Measurements from ENCODE around the gene VWF.

VWF gene

GRCh38 chr12:5910790-5911548, 213.5 kb downstream of the VWF start:
- no peak overlapping the region for H3K4me3 ChIP-seq (ENCODE audit: low read length)
- no peak overlapping the region for H2AFZ ChIP-seq (ENCODE audit: low read depth, low read length)
- no peaks in the 10 kb centered on the region for H3K9me3 ChIP-seq (ENCODE audit: low read length)
- H3K27me3 ChIP-seq (ENCODE audit: insufficient read depth, low read length) = no peaks in the 10 kb centered on the region
- no peaks in the 10 kb centered on the region for H3K4me1 ChIP-seq (ENCODE audit: insufficient read depth, low read length)
- no peaks in the 10 kb centered on the region for H3K36me3 ChIP-seq (ENCODE audit: insufficient read depth, low read length)

GRCh38 chr12:5909560-5909959, 214.9 kb downstream of the VWF start:
- Histone ChIP-seq H2AFZ (ENCODE audit: low read depth, low read length) (no peak overlapping the region), H3K4me1 (ENCODE audit: insufficient read depth, low read length) (no peaks in the 10 kb centered on the region), H3K9me3 (ENCODE audit: low read length) (no peaks in the 10 kb centered on the region), H3K36me3 (ENCODE audit: insufficient read depth, low read length) (no peaks in the 10 kb centered on the region), H3K27me3 (ENCODE audit: insufficient read depth, low read length) (no peaks in the 10 kb centered on the region), H3K4me3 (ENCODE audit: low read length) (no peak overlapping the region)

- Histone ChIP-seq H3K27me3 (ENCODE audit: insufficient read depth, low read length) (no peaks in the 10 kb centered on the region), H3K36me3 (ENCODE audit: insufficient read depth, low read length) (no peaks in the 10 kb centered on the region)
Measured at GRCh38 chr12:5908251-5908650, 216.2 kb downstream of the VWF start.

GRCh38 chr12:5907807-5908206, 216.7 kb downstream of the VWF start:
- Histone ChIP-seq H3K27me3 (ENCODE audit: insufficient read depth, low read length) (no peaks in the 10 kb centered on the region), H3K4me1 (ENCODE audit: insufficient read depth, low read length) (no peaks in the 10 kb centered on the region), H3K36me3 (ENCODE audit: insufficient read depth, low read length) (no peaks in the 10 kb centered on the region), H3K4me3 (ENCODE audit: low read length) (no peak overlapping the region), H3K9me3 (ENCODE audit: low read length) (no peaks in the 10 kb centered on the region), H2AFZ (ENCODE audit: low read depth, low read length) (no peak overlapping the region)

More at GRCh38 chr12:5908251-5908650, 216.2 kb downstream of the VWF start:
- Histone ChIP-seq H3K9me3 (ENCODE audit: low read length) (no peaks in the 10 kb centered on the region), H3K4me3 (ENCODE audit: low read length) (no peak overlapping the region), H2AFZ (ENCODE audit: low read depth, low read length) (no peak overlapping the region), H3K4me1 (ENCODE audit: insufficient read depth, low read length) (no peaks in the 10 kb centered on the region)

GRCh38 chr12:5905757-5906156, 218.7 kb downstream of the VWF start:
- Histone ChIP-seq H3K27me3 (ENCODE audit: insufficient read depth, low read length) (no peaks in the 10 kb centered on the region), H3K4me1 (ENCODE audit: insufficient read depth, low read length) (peaks cover 14% of the 10 kb centered on the region), H2AFZ (ENCODE audit: low read depth, low read length) (no peak overlapping the region), H3K9me3 (ENCODE audit: low read length) (no peaks in the 10 kb centered on the region), H3K4me3 (ENCODE audit: low read length) (no peak overlapping the region), H3K36me3 (ENCODE audit: insufficient read depth, low read length) (no peaks in the 10 kb centered on the region)

- peaks cover 21% of the 10 kb centered on the region for H3K4me1 ChIP-seq (ENCODE audit: insufficient read depth, low read length)
- H3K4me3 ChIP-seq (ENCODE audit: low read length) = no peak overlapping the region
- no peaks in the 10 kb centered on the region for H3K27me3 ChIP-seq (ENCODE audit: insufficient read depth, low read length)
- no peak overlapping the region for H2AFZ ChIP-seq (ENCODE audit: low read depth, low read length)
- no peaks in the 10 kb centered on the region for H3K36me3 ChIP-seq (ENCODE audit: insufficient read depth, low read length)
- no peaks in the 10 kb centered on the region for H3K9me3 ChIP-seq (ENCODE audit: low read length)
Measured at GRCh38 chr12:5904969-5905368, 219.5 kb downstream of the VWF start.

GRCh38 chr12:5904441-5904840, 220.0 kb downstream of the VWF start:
- no peaks in the 10 kb centered on the region for H3K9me3 ChIP-seq (ENCODE audit: low read length)
- peaks cover 21% of the 10 kb centered on the region for H3K4me1 ChIP-seq (ENCODE audit: insufficient read depth, low read length)
- no peaks in the 10 kb centered on the region for H3K36me3 ChIP-seq (ENCODE audit: insufficient read depth, low read length)
- no peak overlapping the region for H3K4me3 ChIP-seq (ENCODE audit: low read length)
- H2AFZ ChIP-seq (ENCODE audit: low read depth, low read length) = no peak overlapping the region
- no peaks in the 10 kb centered on the region for H3K27me3 ChIP-seq (ENCODE audit: insufficient read depth, low read length)

GRCh38 chr12:5902736-5903135, 221.7 kb downstream of the VWF start:
- no peak overlapping the region for H3K4me3 ChIP-seq (ENCODE audit: low read length)
- no peaks in the 10 kb centered on the region for H3K27me3 ChIP-seq (ENCODE audit: insufficient read depth, low read length)
- H3K4me1 ChIP-seq (ENCODE audit: insufficient read depth, low read length) = peaks cover 21% of the 10 kb centered on the region
- H3K36me3 ChIP-seq (ENCODE audit: insufficient read depth, low read length) = no peaks in the 10 kb centered on the region
- no peak overlapping the region for H2AFZ ChIP-seq (ENCODE audit: low read depth, low read length)
- H3K9me3 ChIP-seq (ENCODE audit: low read length) = no peaks in the 10 kb centered on the region

- H3K4me3 ChIP-seq (ENCODE audit: low read length) = no peak overlapping the region
- H3K9me3 ChIP-seq (ENCODE audit: low read length) = no peaks in the 10 kb centered on the region
- H2AFZ ChIP-seq (ENCODE audit: low read depth, low read length) = no peak overlapping the region
- H3K4me1 ChIP-seq (ENCODE audit: insufficient read depth, low read length) = peaks cover 21% of the 10 kb centered on the region
- H3K27me3 ChIP-seq (ENCODE audit: insufficient read depth, low read length) = no peaks in the 10 kb centered on the region
- no peaks in the 10 kb centered on the region for H3K36me3 ChIP-seq (ENCODE audit: insufficient read depth, low read length)
Measured at GRCh38 chr12:5901416-5901815, 223.1 kb downstream of the VWF start.

GRCh38 chr12:5900533-5901205, 223.8 kb downstream of the VWF start:
- no peaks in the 10 kb centered on the region for H3K9me3 ChIP-seq (ENCODE audit: low read length)
- no peaks in the 10 kb centered on the region for H3K27me3 ChIP-seq (ENCODE audit: insufficient read depth, low read length)
- no peak overlapping the region for H2AFZ ChIP-seq (ENCODE audit: low read depth, low read length)
- H3K4me1 ChIP-seq (ENCODE audit: insufficient read depth, low read length) = peaks cover 21% of the 10 kb centered on the region
- H3K4me3 ChIP-seq (ENCODE audit: low read length) = no peak overlapping the region
- no peaks in the 10 kb centered on the region for H3K36me3 ChIP-seq (ENCODE audit: insufficient read depth, low read length)

GRCh38 chr12:5900076-5900475, 224.4 kb downstream of the VWF start:
- no peaks in the 10 kb centered on the region for H3K9me3 ChIP-seq (ENCODE audit: low read length)
- no peak overlapping the region for H2AFZ ChIP-seq (ENCODE audit: low read depth, low read length)
- peaks cover 21% of the 10 kb centered on the region for H3K4me1 ChIP-seq (ENCODE audit: insufficient read depth, low read length)
- no peaks in the 10 kb centered on the region for H3K27me3 ChIP-seq (ENCODE audit: insufficient read depth, low read length)
- H3K36me3 ChIP-seq (ENCODE audit: insufficient read depth, low read length) = no peaks in the 10 kb centered on the region
- no peak overlapping the region for H3K4me3 ChIP-seq (ENCODE audit: low read length)

GRCh38 chr12:5899675-5900074, 224.8 kb downstream of the VWF start:
- no peaks in the 10 kb centered on the region for H3K27me3 ChIP-seq (ENCODE audit: insufficient read depth, low read length)
- H3K9me3 ChIP-seq (ENCODE audit: low read length) = no peaks in the 10 kb centered on the region
- peaks cover 21% of the 10 kb centered on the region for H3K4me1 ChIP-seq (ENCODE audit: insufficient read depth, low read length)
- no peak overlapping the region for H2AFZ ChIP-seq (ENCODE audit: low read depth, low read length)
- no peak overlapping the region for H3K4me3 ChIP-seq (ENCODE audit: low read length)
- H3K36me3 ChIP-seq (ENCODE audit: insufficient read depth, low read length) = no peaks in the 10 kb centered on the region

- peaks cover 21% of the 10 kb centered on the region for H3K4me1 ChIP-seq (ENCODE audit: insufficient read depth, low read length)
- no peaks in the 10 kb centered on the region for H3K36me3 ChIP-seq (ENCODE audit: insufficient read depth, low read length)
- H2AFZ ChIP-seq (ENCODE audit: low read depth, low read length) = no peak overlapping the region
- no peaks in the 10 kb centered on the region for H3K27me3 ChIP-seq (ENCODE audit: insufficient read depth, low read length)
- H3K4me3 ChIP-seq (ENCODE audit: low read length) = no peak overlapping the region
- no peaks in the 10 kb centered on the region for H3K9me3 ChIP-seq (ENCODE audit: low read length)
Measured at GRCh38 chr12:5898874-5899273, 225.6 kb downstream of the VWF start.

Data from neuron (in vitro differentiated cells).